Superior temporal gyrus (tissue), 1 donor: Measurements from ENCODE around the gene ELAPOR2.
"Not testable (repeated sequence)": the region's sequence is repeated elsewhere in the genome, so short reads cannot be mapped to it uniquely, and the experiment has no call there.

Experiments
- DNase-seq: peaks from one replicate; pipeline ENCODE4 v3.0.0-alpha.2; 2016; ENCODE audit errors: extremely low spot score

ELAPOR2 gene

GRCh38 chr7:87059525-87060287 lies at the start of gene ELAPOR2:
Gene ELAPOR2, minus strand, starts transcription at chr7:87059654. Its CDS starts 141 bp downstream, at chr7:87059513.
- DNase-seq: peak; percentile 87

- DNase-seq: no peak
Measured at GRCh38 chr7:87107949-87108776, 48.7 kb upstream of the ELAPOR2 start.

GRCh38 chr7:87106974-87107612 lies 47.6 kb upstream of the ELAPOR2 start:
- no peak for DNase-seq

GRCh38 chr7:87105401-87105800 lies 45.9 kb upstream of the ELAPOR2 start:
- DNase-seq: no peak

- DNase-seq: no peak
Measured at GRCh38 chr7:87100326-87100725, 40.9 kb upstream of the ELAPOR2 start.

- DNase-seq: not testable (repeated sequence)
Measured at GRCh38 chr7:87097375-87097774, 37.9 kb upstream of the ELAPOR2 start.

- no peak for DNase-seq
Measured at GRCh38 chr7:87094322-87094721, 34.9 kb upstream of the ELAPOR2 start.

GRCh38 chr7:87092568-87093091 lies 33.2 kb upstream of the ELAPOR2 start:
- DNase-seq: no peak

GRCh38 chr7:87091487-87092066 lies 32.1 kb upstream of the ELAPOR2 start:
- no peak for DNase-seq

- no peak for DNase-seq
Measured at GRCh38 chr7:87083865-87084519, 24.5 kb upstream of the ELAPOR2 start.

- no peak for DNase-seq
Measured at GRCh38 chr7:87082675-87083074, 23.2 kb upstream of the ELAPOR2 start.

- no peak for DNase-seq
Measured at GRCh38 chr7:87075671-87076404, 16.4 kb upstream of the ELAPOR2 start.

- no peak for DNase-seq
Measured at GRCh38 chr7:87067788-87068187, 8.3 kb upstream of the ELAPOR2 start.

GRCh38 chr7:87060288-87060537 lies 759 bp upstream of the ELAPOR2 start:
- no peak for DNase-seq

GRCh38 chr7:87058744-87059524 lies 520 bp downstream of the ELAPOR2 start:
- peak; percentile 44 for DNase-seq

GRCh38 chr7:87057210-87057609 lies 2.2 kb downstream of the ELAPOR2 start:
- no peak for DNase-seq

GRCh38 chr7:87056346-87056745 lies 3.1 kb downstream of the ELAPOR2 start:
- no peak for DNase-seq

GRCh38 chr7:87048839-87049238 lies 10.6 kb downstream of the ELAPOR2 start:
- no peak for DNase-seq

GRCh38 chr7:87046456-87046855 lies 13.0 kb downstream of the ELAPOR2 start:
- DNase-seq: no peak

- not testable (repeated sequence) for DNase-seq
Measured at GRCh38 chr7:87044713-87045112, 14.7 kb downstream of the ELAPOR2 start.
